ENCODE results near the gene USP2.

USP2 gene

GRCh38 chr11:119335655-119336543, 45.6 kb downstream of the USP2 start:
- H3K9me3 ChIP-seq (ENCODE audit: control insufficient read depth, low read depth, low read length) = no peaks in the 10 kb centered on the region
- peaks cover 7% of the 10 kb centered on the region for H3K36me3 ChIP-seq (ENCODE audit: control insufficient read depth, low read depth, low read length)
- peaks cover 26% of the 10 kb centered on the region for H3K27me3 ChIP-seq (ENCODE audit: control insufficient read depth, insufficient read depth, low read length)
- no peak overlapping the region for H3K27ac ChIP-seq (ENCODE audit: low read length)
- H3K4me1 ChIP-seq (ENCODE audit: control insufficient read depth, low read depth, low read length) = peaks cover 11% of the 10 kb centered on the region
- H3K4me3 ChIP-seq (ENCODE audit: low read length) = peak overlapping the region; percentile 80
- H3K9ac ChIP-seq (ENCODE audit: low read length) = no peak overlapping the region

GRCh38 chr11:119335091-119335654, 46.3 kb downstream of the USP2 start:
- H3K9ac ChIP-seq (ENCODE audit: low read length) = peak overlapping the region; percentile 81
- H3K9me3 ChIP-seq (ENCODE audit: control insufficient read depth, low read depth, low read length) = no peaks in the 10 kb centered on the region
- H3K27me3 ChIP-seq (ENCODE audit: control insufficient read depth, insufficient read depth, low read length) = peaks cover 19% of the 10 kb centered on the region
- peaks cover 11% of the 10 kb centered on the region for H3K4me1 ChIP-seq (ENCODE audit: control insufficient read depth, low read depth, low read length)
- no peak overlapping the region for H3K27ac ChIP-seq (ENCODE audit: low read length)
- H3K4me3 ChIP-seq (ENCODE audit: low read length) = peak overlapping the region; percentile 80
- peaks cover 7% of the 10 kb centered on the region for H3K36me3 ChIP-seq (ENCODE audit: control insufficient read depth, low read depth, low read length)

- H3K4me1 ChIP-seq (ENCODE audit: control insufficient read depth, low read depth, low read length) = peaks cover 11% of the 10 kb centered on the region
Observed at GRCh38 chr11:119334174-119334930, 47.1 kb downstream of the USP2 start, which contains the start of gene RNF26. Gene RNF26, plus strand, starts transcription at chr11:119334527. Its CDS starts 596 bp downstream, at chr11:119335123.

GRCh38 chr11:119332111-119332765, 49.3 kb downstream of the USP2 start:
- Histone ChIP-seq H3K27me3 (ENCODE audit: control insufficient read depth, insufficient read depth, low read length) (no peaks in the 10 kb centered on the region), H3K9me3 (ENCODE audit: control insufficient read depth, low read depth, low read length) (no peaks in the 10 kb centered on the region), H3K36me3 (ENCODE audit: control insufficient read depth, low read depth, low read length) (peaks cover 7% of the 10 kb centered on the region), H3K4me3 (ENCODE audit: low read length) (no peak overlapping the region), H3K4me1 (ENCODE audit: control insufficient read depth, low read depth, low read length) (peaks cover 3% of the 10 kb centered on the region), H3K9ac (ENCODE audit: low read length) (no peak overlapping the region), H3K27ac (ENCODE audit: low read length) (no peak overlapping the region)

More at GRCh38 chr11:119334174-119334930, 47.1 kb downstream of the USP2 start, which contains the start of gene RNF26:
- Histone ChIP-seq H3K27me3 (ENCODE audit: control insufficient read depth, insufficient read depth, low read length) (peaks cover 11% of the 10 kb centered on the region), H3K4me3 (ENCODE audit: low read length) (peak within 1 kb of the TSS; percentile 80), H3K36me3 (ENCODE audit: control insufficient read depth, low read depth, low read length) (peaks cover 7% of the 10 kb centered on the region), H3K27ac (ENCODE audit: low read length) (peak within 1 kb of the TSS; percentile 31), H3K9ac (ENCODE audit: low read length) (peak within 1 kb of the TSS; percentile 81), H3K9me3 (ENCODE audit: control insufficient read depth, low read depth, low read length) (no peaks in the 10 kb centered on the region)

GRCh38 chr11:119330237-119330636, 51.3 kb downstream of the USP2 start:
- Histone ChIP-seq H3K9ac (ENCODE audit: low read length) (no peak overlapping the region), H3K27ac (ENCODE audit: low read length) (no peak overlapping the region), H3K4me1 (ENCODE audit: control insufficient read depth, low read depth, low read length) (peaks cover 3% of the 10 kb centered on the region), H3K36me3 (ENCODE audit: control insufficient read depth, low read depth, low read length) (no peaks in the 10 kb centered on the region), H3K4me3 (ENCODE audit: low read length) (no peak overlapping the region), H3K9me3 (ENCODE audit: control insufficient read depth, low read depth, low read length) (no peaks in the 10 kb centered on the region), H3K27me3 (ENCODE audit: control insufficient read depth, insufficient read depth, low read length) (no peaks in the 10 kb centered on the region)

- no peak overlapping the region for H3K4me3 ChIP-seq (ENCODE audit: low read length)
- peaks cover 3% of the 10 kb centered on the region for H3K4me1 ChIP-seq (ENCODE audit: control insufficient read depth, low read depth, low read length)
- H3K9ac ChIP-seq (ENCODE audit: low read length) = no peak overlapping the region
- H3K9me3 ChIP-seq (ENCODE audit: control insufficient read depth, low read depth, low read length) = no peaks in the 10 kb centered on the region
- H3K27ac ChIP-seq (ENCODE audit: low read length) = no peak overlapping the region
- H3K36me3 ChIP-seq (ENCODE audit: control insufficient read depth, low read depth, low read length) = no peaks in the 10 kb centered on the region
- no peaks in the 10 kb centered on the region for H3K27me3 ChIP-seq (ENCODE audit: control insufficient read depth, insufficient read depth, low read length)
Observed at GRCh38 chr11:119329320-119329719, 52.2 kb downstream of the USP2 start.

GRCh38 chr11:119324189-119324588, 57.3 kb downstream of the USP2 start:
- Histone ChIP-seq H3K27ac (ENCODE audit: low read length) (no peak overlapping the region), H3K9me3 (ENCODE audit: control insufficient read depth, low read depth, low read length) (no peaks in the 10 kb centered on the region), H3K27me3 (ENCODE audit: control insufficient read depth, insufficient read depth, low read length) (peaks cover 8% of the 10 kb centered on the region), H3K4me3 (ENCODE audit: low read length) (no peak overlapping the region), H3K36me3 (ENCODE audit: control insufficient read depth, low read depth, low read length) (no peaks in the 10 kb centered on the region), H3K9ac (ENCODE audit: low read length) (no peak overlapping the region), H3K4me1 (ENCODE audit: control insufficient read depth, low read depth, low read length) (peaks cover 15% of the 10 kb centered on the region)

- H3K36me3 ChIP-seq (ENCODE audit: control insufficient read depth, low read depth, low read length) = no peaks in the 10 kb centered on the region
- H3K27me3 ChIP-seq (ENCODE audit: control insufficient read depth, insufficient read depth, low read length) = peaks cover 12% of the 10 kb centered on the region
- H3K27ac ChIP-seq (ENCODE audit: low read length) = no peak overlapping the region
- no peaks in the 10 kb centered on the region for H3K9me3 ChIP-seq (ENCODE audit: control insufficient read depth, low read depth, low read length)
- H3K4me3 ChIP-seq (ENCODE audit: low read length) = no peak overlapping the region
- H3K9ac ChIP-seq (ENCODE audit: low read length) = no peak overlapping the region
- H3K4me1 ChIP-seq (ENCODE audit: control insufficient read depth, low read depth, low read length) = peaks cover 20% of the 10 kb centered on the region
Observed at GRCh38 chr11:119323532-119324033, 57.9 kb downstream of the USP2 start.

- Histone ChIP-seq H3K9me3 (ENCODE audit: control insufficient read depth, low read depth, low read length) (no peaks in the 10 kb centered on the region), H3K4me3 (ENCODE audit: low read length) (no peak overlapping the region), H3K36me3 (ENCODE audit: control insufficient read depth, low read depth, low read length) (no peaks in the 10 kb centered on the region), H3K9ac (ENCODE audit: low read length) (no peak overlapping the region), H3K27me3 (ENCODE audit: control insufficient read depth, insufficient read depth, low read length) (peaks cover 18% of the 10 kb centered on the region), H3K27ac (ENCODE audit: low read length) (no peak overlapping the region), H3K4me1 (ENCODE audit: control insufficient read depth, low read depth, low read length) (peaks cover 26% of the 10 kb centered on the region)
Observed at GRCh38 chr11:119322921-119323531, 58.5 kb downstream of the USP2 start.

GRCh38 chr11:119322360-119322739, 59.1 kb downstream of the USP2 start:
- no peak overlapping the region for H3K27ac ChIP-seq (ENCODE audit: low read length)
- H3K36me3 ChIP-seq (ENCODE audit: control insufficient read depth, low read depth, low read length) = no peaks in the 10 kb centered on the region
- H3K9ac ChIP-seq (ENCODE audit: low read length) = no peak overlapping the region
- H3K9me3 ChIP-seq (ENCODE audit: control insufficient read depth, low read depth, low read length) = no peaks in the 10 kb centered on the region
- peaks cover 25% of the 10 kb centered on the region for H3K27me3 ChIP-seq (ENCODE audit: control insufficient read depth, insufficient read depth, low read length)
- peaks cover 33% of the 10 kb centered on the region for H3K4me1 ChIP-seq (ENCODE audit: control insufficient read depth, low read depth, low read length)
- H3K4me3 ChIP-seq (ENCODE audit: low read length) = no peak overlapping the region

All from iPS-18a (cell line).